Measurements from ENCODE around the gene STEAP3.
"Not testable (repeated sequence)": the region's sequence is repeated elsewhere in the genome, so short reads cannot be mapped to it uniquely, and the experiment has no call there.

The STEAP3 gene

DNA sequence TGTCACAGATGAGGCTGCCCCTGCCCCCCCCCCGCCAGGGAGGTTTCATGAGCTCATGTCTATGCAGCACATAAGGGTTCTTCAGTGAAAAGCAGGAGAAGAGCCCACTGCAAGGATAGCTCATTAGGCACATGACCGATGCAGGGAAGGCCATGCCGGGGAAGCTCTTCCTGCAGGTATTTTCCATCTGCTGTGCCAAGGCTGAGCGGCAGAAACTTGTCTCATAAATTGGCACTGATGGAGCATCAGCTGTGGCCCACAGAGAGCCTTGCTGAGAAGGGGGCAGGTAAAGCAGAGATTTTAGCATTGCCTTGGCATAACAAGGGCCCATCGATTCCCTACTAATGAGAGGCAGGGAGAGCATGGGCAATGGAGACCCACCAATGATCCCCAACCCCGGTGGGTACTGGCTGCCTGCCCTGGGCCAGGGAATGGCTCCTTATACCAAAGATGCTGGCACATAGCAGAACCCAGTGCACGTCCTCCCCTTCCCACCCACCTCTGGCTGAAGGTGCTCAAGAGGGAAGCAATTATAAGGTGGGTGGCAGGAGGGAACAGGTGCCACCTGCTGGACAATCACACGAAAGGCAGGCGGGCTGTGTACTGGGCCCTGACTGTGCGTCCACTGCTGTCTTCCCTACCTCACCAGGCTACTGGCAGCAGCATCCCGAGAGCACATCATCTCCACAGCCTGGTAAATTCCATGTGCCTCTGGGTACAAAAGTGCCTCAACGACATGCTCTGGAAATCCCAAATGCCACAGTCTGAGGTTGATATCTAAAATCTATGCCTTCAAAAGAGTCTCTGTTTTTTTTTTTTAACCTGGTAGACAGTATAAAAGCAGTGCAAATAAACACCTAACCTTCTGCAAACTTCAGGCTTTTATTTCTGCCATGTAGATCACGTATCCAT is 41.4 kb downstream of the STEAP3 start:
- DNase-seq: peak; percentile 79

DNA sequence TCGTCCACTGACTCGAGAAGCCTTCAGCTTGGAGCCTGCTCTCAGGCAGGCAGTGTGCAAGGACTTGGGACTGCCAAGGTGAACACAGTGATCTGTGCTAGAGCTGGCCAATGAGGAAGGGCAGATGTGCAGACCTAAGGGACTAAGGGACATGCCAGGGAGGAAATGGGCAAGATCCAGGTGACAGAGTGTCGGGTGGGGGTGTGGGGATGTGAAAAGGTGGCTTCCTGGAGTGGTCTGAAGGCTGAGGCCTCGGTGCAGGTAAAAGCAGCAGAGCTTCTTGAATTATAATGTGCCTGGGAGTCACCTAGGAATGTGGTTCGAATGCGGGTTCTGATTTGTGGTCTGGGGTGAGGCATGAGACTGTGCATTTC is 42.0 kb downstream of the STEAP3 start:
- no peak for DNase-seq

DNA sequence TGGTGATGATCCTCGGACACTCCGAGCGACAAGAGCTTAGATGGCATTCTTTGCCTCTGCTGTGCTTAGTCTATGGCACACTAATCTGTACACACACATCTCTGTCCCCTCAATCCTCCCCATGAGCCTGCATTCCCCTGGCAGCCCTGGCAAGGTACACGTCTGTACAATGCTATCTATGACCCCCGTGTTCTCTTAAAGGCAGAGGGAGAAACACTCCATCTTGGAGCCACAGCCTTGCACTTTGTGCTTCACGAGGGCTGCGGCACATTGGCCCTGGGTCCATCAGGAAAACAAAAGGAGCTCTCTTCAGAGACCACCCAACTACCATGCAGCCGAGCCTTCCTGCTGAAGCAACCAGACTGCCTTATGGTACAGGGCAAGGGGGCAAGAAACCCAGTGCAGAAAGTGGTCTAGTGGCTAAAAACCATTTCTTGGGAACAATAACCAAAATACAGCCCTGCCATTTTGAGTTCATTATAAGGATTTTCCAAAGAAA is 42.5 kb downstream of the STEAP3 start:
- DNase-seq: no peak

DNA sequence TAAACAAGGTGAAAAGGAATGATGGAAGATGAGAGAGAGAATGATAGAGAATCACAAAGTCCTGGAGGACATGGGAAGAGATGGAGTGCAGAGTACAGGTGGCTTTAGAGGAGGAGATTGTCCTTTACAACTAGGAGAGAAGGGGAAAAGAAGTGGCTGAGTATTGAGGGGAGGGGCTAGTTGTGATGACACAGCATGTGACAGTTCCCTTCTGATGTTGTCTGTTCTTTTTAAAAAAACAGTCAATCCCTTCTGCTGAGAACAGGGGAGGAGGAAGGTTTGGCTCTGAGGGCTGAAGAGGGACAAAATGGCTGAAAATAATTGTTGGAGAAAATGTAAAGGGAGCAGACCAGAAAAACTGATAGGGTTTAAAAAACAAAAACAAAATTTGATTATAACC is 44.0 kb downstream of the STEAP3 start:
- no peak for DNase-seq

DNA sequence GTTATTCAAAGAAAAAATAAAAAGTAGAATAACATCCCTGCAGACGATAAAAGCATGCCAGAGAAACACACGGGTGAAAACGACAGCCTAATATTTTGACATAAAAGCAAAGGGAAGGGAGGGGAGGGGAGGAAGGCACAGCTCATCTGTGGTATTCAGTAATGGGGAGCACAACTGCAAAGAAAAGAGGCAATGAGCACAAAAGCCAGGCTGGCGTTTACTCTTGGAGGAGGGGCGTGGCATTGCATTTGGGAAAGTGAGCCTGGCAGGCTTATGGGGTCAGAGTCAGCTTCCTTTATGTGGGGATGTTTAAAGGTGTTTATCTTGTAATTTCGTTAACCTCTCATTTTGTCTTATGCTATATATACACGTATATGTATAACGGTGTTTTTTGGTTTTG is 53.2 kb downstream of the STEAP3 start:
- DNase-seq: no peak

DNA sequence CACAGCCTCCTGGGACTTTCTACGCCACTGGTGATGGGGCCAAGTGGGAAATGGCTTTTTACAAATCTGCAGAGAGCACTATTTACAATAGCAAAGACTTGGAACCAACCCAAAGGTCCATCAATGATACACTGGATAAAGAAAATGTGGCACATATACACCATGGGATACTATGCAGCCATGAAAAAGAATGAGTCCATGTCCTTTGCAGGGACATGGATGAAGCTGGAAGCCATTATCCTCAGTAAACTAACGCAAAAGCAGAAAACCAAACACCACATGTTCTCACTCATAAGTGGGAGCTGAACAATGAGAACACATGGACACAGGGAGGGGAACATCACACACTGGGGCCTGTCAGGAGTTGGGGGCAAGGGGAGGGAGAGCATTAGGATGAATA is 54.8 kb downstream of the STEAP3 start:
- DNase-seq: not testable (repeated sequence)

DNA sequence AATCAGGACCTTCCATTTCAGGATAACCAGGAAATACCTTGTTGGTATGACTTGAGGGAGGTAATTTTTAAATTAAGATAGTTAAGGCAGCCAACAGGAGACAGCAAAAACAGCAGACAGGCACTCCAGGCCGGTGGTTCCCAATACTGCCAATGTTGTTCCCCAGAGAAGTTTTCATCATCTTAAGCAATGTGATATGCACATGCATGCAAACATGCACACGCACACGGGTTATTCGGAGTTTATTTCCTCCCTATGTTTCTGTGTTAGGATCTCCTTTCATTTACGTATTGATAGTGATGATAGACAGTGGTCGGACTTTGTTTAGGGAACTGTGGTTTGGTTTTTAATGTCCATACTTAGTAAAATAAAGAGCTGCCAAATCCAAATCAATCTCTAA is 55.3 kb downstream of the STEAP3 start:
- DNase-seq: no peak

DNA sequence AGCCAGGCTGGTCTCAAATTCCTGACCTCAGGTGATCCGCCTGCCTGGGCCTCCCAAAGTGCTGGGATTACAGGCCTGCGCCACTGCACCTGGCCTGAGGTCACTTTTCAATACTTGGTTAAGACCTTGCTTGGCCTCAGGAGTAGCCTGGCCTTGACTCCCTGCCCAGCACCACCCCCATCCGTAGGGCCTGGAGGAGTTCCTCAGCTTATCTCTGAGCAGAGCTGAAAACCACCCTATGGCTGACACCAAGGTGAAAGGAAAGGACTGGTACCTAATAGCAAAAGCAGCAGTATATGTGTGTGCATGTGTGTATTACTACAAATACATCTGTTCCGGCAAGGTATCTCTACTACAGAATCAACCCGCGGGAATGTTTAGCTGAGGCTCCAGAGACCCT is 56.0 kb downstream of the STEAP3 start:
- DNase-seq: no peak

DNA sequence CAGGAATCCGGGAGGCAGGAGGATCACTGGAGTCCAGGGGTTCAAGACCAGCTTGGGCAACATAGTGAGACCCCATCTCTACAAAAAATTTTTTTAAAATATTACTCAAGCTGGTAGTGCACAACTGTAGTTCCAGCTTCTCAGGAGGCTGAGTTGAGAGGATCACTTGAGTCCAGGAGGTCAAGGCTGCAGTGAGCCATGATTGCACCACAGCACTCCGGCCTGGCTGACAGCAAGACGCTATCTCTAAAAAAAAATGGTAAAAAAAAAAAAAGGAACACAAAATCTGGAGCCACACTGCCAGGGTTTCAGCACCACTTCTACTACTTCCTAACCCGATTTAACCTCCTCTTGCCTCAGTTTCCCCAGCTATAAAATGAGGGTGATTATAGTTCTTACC is 57.0 kb downstream of the STEAP3 start:
- DNase-seq: no peak

DNA sequence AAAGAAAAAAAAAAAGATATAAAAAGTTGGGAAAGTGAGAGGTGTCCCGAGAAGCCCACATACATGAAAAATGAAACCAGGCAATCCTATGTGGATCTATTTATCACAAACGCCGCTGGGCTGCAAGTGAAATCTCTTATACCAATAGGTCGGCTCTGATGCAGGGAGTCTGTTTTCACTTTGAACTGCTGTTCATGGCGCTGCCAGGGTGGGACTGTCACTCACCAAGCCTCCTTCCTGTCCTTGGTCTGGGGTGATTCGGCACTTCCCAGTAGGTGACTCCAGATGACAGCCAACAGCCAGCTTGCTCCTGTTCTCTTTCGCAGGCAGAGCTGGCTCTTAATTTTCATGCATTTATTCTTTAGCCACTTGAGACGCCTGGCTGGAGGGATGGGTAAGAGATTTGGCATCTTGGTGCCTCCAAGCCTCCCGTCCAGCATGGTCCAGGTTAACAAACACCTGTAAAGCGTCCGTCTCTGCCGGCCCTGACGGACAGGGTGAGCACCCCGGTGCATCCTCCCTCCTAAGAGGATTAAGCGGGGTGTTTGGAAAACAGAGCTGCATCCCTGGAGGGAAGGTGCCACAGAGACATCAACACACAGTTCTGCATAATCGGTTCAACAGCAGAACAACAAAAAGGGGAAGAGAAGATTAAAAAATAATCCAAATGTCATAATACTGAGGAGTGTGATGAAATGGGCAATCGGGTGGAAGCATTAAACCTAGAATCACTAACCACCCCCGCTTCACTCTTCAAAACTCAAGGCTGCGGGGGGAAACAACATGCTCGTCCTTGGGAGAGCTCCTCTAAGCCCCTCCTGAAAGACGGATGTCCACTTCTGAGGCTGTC is 58.7 kb downstream of the STEAP3 start:
- no peak for DNase-seq

DNA sequence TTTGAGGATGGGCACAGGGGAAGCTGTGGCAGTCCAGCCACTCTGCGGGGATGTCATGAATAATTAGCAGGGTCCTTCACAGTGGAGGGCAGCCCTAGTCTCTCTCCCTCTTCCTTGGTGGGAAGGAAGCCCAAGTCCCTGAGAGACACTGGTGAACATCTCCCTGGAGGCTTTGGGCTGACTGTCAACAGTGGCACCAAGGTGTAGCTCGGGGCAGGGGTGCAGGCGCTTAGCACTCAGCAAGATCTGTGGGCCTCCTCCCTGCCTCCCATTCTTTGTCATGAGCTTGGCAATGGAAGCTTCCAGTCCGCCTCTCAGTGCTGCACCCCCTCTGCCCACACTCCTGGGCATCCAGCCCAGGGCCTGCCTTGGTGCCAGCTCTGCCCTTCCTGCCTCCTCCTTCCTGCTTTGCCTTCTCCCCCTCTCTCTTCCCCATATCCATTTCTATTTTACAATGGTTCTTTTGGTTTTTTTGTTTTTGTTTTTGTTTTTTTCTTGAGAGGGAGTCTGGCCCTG is 59.4 kb downstream of the STEAP3 start:
- DNase-seq: no peak

DNA sequence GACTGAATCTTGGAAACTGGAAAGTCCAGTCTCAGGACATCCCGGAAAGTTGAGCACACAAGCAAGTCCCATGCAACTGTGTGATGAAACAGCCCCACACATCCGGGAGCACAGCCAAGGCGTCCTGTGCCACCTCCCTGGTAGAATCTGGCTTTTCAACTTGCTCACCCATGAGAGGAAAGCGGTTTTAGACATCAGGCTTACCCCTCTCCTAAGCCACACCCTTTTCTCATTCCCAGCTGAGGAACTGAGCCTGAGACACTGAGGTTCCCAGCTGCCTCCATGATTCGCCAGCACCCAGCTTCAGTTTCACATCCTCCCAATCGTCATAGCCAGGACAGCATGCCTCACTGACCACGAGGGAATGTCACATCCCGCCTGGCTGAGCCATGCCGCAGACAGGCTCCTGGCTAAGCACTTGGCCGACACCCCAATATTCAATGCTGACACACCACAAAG is 60.3 kb downstream of the STEAP3 start:
- no peak for DNase-seq

DNA sequence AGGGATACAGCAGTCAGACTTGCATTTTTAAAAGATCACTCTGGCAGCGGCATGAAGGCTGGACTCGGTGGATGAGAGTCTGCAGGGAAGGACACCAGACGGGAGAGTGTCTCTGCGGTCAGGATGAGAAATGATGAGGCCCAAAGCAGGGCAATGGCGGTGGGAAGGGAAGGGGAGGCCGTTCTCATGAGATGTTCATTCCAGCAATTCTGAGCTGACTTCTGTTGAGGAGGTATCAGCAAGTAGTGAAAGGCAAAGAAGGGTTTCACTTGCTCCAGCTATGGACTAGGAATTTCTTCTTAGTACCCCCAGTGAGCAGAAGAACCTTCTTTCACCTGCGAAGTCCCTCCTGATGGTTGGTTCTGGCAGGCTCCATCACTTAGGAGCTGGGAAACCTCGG is 63.0 kb downstream of the STEAP3 start:
- no peak for DNase-seq

DNA sequence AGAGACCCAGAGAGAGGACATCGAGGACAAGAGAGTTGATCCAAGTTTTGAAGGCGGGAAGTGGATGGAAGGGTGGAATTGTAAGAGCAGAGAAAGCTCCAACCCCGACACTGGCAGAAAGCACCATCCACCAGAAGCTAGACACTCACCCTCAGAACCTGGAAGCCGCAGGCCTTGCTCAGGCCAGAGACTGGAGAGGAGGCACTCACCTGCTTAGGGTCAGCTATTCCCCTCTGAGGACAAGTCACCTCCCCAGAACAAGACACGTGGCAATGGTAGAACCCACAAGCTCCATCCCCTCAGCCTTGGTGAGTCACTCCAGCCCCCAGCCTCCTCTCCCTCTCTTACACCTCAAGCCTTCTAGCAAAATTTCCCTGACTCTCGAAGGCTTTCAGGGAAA is 64.9 kb downstream of the STEAP3 start:
- no peak for DNase-seq

DNA sequence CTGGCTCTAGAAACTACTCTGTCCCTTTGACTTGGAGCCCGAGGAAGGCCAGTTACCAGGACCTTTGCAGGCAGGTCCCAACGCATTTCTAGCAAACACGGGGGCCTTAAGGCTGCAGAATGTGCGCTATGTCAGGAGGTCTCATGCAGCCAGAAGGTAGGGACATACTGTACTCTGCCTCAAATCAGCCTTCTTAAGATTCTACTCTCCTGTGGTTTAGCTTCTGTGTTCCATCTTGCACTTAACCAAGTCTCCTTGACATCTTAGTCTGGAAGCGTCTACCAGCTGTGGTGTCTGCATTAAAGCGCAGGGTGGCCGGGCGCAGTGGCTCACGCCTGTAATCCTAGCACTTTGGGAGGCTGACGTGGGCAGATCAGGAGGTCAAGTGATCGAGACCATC is 65.5 kb downstream of the STEAP3 start:
- no peak for DNase-seq

DNA sequence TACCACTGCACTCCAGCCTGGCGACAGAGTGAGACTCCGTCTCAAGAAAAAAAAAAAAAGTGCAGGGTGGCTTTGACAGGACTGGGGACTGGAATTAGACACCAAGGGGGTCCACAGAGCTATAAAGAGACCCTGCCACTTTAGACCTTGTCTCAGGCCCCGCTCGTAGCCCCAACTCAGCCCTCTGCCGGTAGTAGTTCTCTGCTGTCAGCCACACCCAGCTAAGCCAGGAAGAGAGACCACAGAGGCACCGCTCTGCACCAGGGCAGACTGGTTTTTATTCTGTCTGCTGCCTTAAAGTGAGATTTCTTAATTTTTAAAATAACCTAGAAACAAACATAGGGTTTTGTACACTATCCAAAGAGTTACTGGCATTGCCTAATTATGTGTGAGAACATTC is 66.0 kb downstream of the STEAP3 start:
- no peak for DNase-seq

DNA sequence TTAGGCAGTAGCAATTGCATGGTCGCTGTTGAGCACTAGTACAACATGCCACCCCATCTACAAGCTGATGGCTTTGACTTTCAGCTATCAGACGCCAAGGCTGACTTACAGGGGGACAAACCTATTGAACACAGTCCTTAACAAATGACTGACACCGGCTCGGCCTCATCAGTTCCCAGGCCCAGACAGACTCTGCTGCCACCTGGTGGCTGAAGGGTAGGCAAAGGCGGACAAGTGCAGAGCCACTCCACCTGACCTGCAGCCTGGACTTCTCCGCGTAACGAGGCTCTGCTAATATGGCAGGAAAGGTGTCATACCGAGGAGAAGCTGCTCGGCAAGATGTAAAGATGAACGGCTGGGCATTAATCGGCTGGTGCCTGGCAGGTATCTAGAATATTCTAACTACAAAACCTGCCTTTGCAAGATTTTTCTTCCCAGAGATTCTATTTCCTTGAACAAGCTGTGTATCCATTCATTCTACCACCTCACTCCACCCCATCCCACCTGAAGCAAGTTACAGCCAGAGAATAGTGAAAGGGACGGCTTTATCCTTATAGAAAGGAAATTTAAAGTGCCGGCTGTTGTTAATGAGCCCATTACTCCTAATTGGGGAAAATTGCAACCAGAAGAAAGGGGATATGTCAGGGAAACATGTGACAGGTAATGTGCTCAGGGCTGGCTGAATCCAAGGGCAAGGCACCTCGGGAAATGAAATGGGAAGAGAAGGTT is 67.4 kb downstream of the STEAP3 start:
- DNase-seq: peak; percentile 87

DNA sequence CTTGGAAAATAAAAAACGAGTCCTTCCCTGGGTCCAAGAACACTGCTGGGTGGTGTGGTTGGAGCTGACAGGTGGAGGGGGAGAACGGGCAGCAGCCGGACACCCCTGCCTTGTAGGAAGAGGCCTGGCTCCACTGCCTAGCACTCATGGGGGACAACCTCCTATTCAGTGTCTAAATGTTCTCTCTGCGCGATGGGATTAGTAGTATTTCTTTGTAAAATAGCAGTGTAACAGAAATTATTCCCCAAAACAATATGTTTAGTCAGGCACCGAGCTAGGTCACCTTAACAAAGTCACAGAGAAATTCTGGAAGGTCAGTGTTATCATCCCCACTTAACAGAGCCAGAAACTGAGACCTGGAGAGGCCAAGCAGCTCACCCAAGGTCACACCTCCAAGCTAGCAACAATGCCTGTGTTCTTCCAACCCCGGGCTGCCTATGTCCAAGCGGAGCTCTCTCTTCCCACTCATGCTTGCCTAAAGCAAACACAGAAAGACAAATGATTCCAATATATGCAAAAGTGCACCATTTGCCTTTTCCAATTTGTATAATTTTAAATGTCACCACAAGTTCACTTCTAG is 68.0 kb downstream of the STEAP3 start:
- no peak for DNase-seq

DNA sequence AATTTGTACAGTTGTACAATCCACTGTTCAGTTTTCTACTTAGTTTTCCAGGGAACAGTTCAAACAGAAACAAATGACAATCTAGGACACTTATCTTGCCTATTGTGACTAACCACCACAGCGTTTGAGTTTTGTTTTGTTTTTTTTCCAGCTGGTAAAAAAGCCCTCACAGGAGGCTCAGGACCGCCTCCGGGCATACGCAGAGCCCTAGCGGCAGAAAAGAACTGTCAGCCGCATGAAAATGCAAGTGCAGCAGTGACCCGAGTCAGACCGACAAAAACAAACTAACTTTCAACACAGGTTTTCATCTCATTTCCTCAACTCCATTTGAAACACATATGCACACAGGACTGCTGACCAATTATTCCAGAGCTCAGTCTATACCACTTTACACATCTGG is 68.6 kb downstream of the STEAP3 start:
- DNase-seq: no peak

DNA sequence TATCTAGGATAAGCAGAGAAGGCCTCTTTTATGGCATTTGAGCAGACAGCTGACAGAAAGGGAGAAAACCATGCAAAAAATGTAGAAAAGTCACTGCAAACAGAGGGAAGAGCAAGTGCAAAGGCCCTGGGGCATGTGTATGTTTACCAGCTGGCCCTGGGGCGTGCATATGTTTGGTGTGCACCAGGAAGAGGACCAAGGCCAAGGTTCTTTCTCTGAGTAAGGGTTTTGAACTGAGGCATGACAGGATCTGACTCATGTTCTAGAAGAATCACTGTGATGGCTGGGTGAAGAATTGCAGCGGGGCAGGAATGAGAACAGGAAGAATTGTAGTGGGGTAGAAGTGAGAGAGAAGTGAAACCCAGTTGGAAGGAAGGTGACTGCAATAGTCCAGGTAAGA is 69.6 kb downstream of the STEAP3 start:
- no peak for DNase-seq

DNA sequence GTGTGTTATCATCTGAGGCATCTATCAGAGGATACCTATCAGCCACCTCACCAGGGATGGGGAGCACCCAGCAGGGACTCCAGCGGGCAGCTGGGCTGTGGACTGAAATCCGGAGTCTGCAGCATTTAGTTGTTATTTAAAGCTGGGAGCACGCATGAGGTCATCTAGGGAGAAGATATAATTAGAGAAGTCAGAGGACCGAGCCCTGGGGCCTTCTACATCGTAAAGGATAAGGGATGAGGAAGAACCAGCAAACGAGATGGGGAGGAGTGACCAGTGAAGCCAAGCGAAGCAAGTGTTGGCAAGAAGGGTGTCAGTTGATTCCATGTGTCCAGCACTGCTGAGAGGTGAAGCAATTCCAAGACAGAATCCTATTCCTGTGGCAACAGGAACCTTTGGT is 70.3 kb downstream of the STEAP3 start:
- DNase-seq: no peak

DNA sequence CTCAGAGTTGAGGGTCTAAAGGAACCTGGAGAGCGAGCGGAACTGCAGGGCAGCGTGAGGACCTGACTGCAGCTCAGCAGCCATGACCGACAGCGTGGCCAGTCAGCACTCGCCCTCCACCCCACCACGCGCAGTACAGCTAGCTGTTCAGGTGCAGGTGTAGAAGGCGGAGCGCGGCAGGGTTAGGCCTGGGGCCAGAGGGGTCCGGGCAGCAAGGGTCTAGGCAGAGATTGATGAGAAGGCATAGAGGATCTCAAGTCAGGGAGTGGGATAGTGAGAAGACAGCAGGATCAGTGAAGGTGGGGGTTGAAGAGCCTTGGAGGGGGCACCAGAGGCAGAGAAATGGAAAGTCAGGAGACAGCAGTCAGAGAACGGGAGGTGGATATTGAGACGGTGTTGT is 71.0 kb downstream of the STEAP3 start:
- DNase-seq: no peak

Data from DMS53 (cell line).